ENCODE results near the gene UBE2G1. TPM values are rescaled to one million over a fixed set of nuclear protein-coding genes. Genes with fewer than 3 reads are reported as not detected.

The UBE2G1 gene
- polyA plus RNA-seq, 1 experiment, result 23.1 TPM

DNA sequence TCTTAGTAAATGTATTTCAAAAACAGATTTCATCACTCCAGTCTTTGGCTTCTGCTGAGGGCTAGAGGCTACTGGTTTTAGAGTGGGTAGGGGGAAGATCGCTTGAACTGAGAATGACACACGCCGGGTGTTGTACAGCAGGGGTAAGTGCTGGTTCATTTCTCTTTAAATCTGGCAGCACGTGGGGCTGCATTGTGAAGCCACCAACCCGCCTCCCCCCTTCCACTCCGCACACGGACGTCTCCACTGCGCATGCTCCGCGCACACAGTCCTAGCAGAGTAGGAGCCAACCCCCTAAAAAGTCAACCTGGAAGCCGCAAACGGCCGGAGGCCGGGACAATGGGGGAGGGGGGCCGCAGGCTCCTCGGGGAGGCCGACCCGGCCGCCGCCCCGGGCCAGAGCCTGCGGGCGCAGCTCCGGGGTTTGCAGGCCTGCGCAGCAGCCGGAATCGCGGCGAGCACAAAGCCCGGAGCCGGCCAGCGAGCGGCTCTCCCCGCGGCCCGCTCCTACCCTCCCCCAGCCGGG lies 1.3 kb downstream of the UBE2G1 start:
- Histone ChIP-seq H3K27me3 (ENCODE audit: control insufficient read depth, insufficient read depth, low read length) (no peaks in the 10 kb centered on the region), H3K4me3 (ENCODE audit: low read depth, low read length) (peak overlapping the region; percentile 88), H3K36me3 (ENCODE audit: control insufficient read depth, insufficient read depth, low read length) (no peaks in the 10 kb centered on the region)
- peak; percentile 58 for DNase-seq (ENCODE audit: low read depth)
- POLR2A ChIA-PET, result interaction anchor here (0.5 kb wide), 1 partner anchor 86 kb away, joined by 7 read pairs; no protein-coding TSS in a partner anchor
- CTCF ChIA-PET, result interaction anchor here (0.7 kb wide), 1 partner anchor 116 kb away, joined by 5 read pairs; no protein-coding TSS in a partner anchor
- TF ChIP-seq, protein P1, sequence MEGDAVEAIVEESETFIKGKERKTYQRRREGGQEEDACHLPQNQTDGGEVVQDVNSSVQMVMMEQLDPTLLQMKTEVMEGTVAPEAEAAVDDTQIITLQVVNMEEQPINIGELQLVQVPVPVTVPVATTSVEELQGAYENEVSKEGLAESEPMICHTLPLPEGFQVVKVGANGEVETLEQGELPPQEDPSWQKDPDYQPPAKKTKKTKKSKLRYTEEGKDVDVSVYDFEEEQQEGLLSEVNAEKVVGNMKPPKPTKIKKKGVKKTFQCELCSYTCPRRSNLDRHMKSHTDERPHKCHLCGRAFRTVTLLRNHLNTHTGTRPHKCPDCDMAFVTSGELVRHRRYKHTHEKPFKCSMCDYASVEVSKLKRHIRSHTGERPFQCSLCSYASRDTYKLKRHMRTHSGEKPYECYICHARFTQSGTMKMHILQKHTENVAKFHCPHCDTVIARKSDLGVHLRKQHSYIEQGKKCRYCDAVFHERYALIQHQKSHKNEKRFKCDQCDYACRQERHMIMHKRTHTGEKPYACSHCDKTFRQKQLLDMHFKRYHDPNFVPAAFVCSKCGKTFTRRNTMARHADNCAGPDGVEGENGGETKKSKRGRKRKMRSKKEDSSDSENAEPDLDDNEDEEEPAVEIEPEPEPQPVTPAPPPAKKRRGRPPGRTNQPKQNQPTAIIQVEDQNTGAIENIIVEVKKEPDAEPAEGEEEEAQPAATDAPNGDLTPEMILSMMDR (IDR thresholded peaks at IDR 0.05; ENCODE audit: insufficient read depth, low read depth, low read length), result no peak

- TF ChIP-seq, protein P1 (IDR thresholded peaks at IDR 0.05; ENCODE audit: insufficient read depth, low read depth, low read length), result no peak
- ChIA-PET CTCF (interaction anchor here (0.7 kb wide), 1 partner anchor 115 kb away, joined by 5 read pairs; no protein-coding TSS in a partner anchor), POLR2A (interaction anchor here (0.5 kb wide), 1 partner anchor 86 kb away, joined by 7 read pairs; no protein-coding TSS in a partner anchor)
- H3K4me3 ChIP-seq (ENCODE audit: low read depth, low read length), result peak overlapping the region; percentile 88
- H3K36me3 ChIP-seq (ENCODE audit: control insufficient read depth, insufficient read depth, low read length), result no peaks in the 10 kb centered on the region
- DNase-seq (ENCODE audit: low read depth), result no peak
- no peaks in the 10 kb centered on the region for H3K27me3 ChIP-seq (ENCODE audit: control insufficient read depth, insufficient read depth, low read length)
Observed at GRCh38 chr17:4364622-4365041, 1.8 kb downstream of the UBE2G1 start.

GRCh38 chr17:4362141-4362540 lies 4.3 kb downstream of the UBE2G1 start:
- Histone ChIP-seq H3K36me3 (ENCODE audit: control insufficient read depth, insufficient read depth, low read length) (no peaks in the 10 kb centered on the region), H3K27me3 (ENCODE audit: control insufficient read depth, insufficient read depth, low read length) (no peaks in the 10 kb centered on the region), H3K4me3 (ENCODE audit: low read depth, low read length) (no peak overlapping the region)
- CTCF ChIA-PET, result no interaction called here
- POLR2A ChIA-PET, result no interaction called here
- TF ChIP-seq, protein P1 (IDR thresholded peaks at IDR 0.05; ENCODE audit: insufficient read depth, low read depth, low read length), result no peak
- DNase-seq (ENCODE audit: low read depth), result no peak

DNA sequence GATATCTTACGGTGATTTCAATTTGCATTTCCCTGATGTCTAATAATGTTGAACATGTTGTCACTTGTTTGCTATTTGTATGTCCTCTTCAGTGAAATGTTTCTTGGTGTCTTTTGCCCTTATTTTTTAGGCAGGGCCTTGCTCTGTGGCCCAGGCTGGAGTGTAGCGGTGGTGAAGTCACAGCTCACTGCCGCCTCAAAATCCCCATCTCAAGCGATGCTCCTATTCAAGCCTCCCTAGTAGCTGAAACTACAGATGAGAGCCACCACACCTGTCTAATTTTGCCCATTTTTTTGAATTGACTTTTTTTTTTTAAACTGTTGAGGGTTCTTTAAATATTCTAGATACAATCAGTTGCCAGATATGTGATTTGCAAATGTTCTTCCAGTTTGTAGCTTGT lies 8.3 kb downstream of the UBE2G1 start:
- DNase-seq (ENCODE audit: low read depth), result no peak
- Histone ChIP-seq H3K36me3 (ENCODE audit: control insufficient read depth, insufficient read depth, low read length) (no peaks in the 10 kb centered on the region), H3K27me3 (ENCODE audit: control insufficient read depth, insufficient read depth, low read length) (no peaks in the 10 kb centered on the region), H3K4me3 (ENCODE audit: low read depth, low read length) (no peak overlapping the region)
- POLR2A ChIA-PET, result no interaction called here
- TF ChIP-seq, protein P1 (IDR thresholded peaks at IDR 0.05; ENCODE audit: insufficient read depth, low read depth, low read length), result no peak
- CTCF ChIA-PET, result interaction anchor here (0.6 kb wide), 1 partner anchor 17 kb away, joined by 3 read pairs; no protein-coding TSS in a partner anchor

- Histone ChIP-seq H3K36me3 (ENCODE audit: control insufficient read depth, insufficient read depth, low read length) (no peaks in the 10 kb centered on the region), H3K27me3 (ENCODE audit: control insufficient read depth, insufficient read depth, low read length) (no peaks in the 10 kb centered on the region), H3K4me3 (ENCODE audit: low read depth, low read length) (no peak overlapping the region)
- ChIA-PET CTCF (no interaction called here), POLR2A (no interaction called here)
- TF ChIP-seq, protein P1 (IDR thresholded peaks at IDR 0.05; ENCODE audit: insufficient read depth, low read depth, low read length), result no peak
- no peak for DNase-seq (ENCODE audit: low read depth)
Observed at GRCh38 chr17:4357671-4358070, 8.8 kb downstream of the UBE2G1 start.

Data from BJ (cell line).